ENCODE measurements around the gene HAGHL. TPM values are rescaled to one million over a fixed set of nuclear protein-coding genes. Genes with fewer than 3 reads are reported as not detected.
A peak's percentile ranks its signal among the peaks of the same experiment; 100 is the strongest.

Gene HAGHL
- total RNA-seq, 1 experiment from 2014 or later, result 74.8 TPM

DNA sequence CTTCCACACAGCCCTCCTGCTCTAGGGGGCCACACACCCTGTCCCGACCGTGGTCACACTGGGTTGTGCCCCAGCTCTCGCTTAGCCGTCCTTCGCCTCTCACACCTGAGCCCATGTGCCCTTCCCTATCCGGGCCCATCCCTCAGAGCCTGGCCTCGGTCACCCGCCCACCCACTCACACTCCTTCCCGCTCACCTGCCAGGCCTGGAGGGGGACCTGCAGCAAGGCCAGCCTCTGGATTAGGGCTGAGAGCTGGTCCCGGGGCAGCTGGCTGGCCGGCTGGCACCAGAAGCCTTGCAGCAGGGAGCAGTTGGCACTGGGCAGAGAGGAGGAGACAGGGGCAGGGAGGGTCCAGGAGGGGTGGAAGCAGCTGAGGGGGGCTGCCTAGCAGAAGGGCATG is 51.5 kb downstream of the HAGHL start:
- no peak for TF ChIP-seq EGR1 (IDR thresholded peaks at IDR 0.05; ENCODE audit: low read depth)
- TF ChIP-seq POLR2AphosphoS5 (IDR thresholded peaks at IDR 0.05; ENCODE audit: low read depth, low read length), result no peak
- TF ChIP-seq, protein P1, sequence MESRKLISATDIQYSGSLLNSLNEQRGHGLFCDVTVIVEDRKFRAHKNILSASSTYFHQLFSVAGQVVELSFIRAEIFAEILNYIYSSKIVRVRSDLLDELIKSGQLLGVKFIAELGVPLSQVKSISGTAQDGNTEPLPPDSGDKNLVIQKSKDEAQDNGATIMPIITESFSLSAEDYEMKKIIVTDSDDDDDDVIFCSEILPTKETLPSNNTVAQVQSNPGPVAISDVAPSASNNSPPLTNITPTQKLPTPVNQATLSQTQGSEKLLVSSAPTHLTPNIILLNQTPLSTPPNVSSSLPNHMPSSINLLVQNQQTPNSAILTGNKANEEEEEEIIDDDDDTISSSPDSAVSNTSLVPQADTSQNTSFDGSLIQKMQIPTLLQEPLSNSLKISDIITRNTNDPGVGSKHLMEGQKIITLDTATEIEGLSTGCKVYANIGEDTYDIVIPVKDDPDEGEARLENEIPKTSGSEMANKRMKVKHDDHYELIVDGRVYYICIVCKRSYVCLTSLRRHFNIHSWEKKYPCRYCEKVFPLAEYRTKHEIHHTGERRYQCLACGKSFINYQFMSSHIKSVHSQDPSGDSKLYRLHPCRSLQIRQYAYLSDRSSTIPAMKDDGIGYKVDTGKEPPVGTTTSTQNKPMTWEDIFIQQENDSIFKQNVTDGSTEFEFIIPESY (IDR thresholded peaks at IDR 0.05; ENCODE audit: extremely low read depth, insufficient replicate concordance, low read length), result no peak
- TF ChIP-seq SRF (IDR thresholded peaks at IDR 0.05; ENCODE audit: low read depth), result no peak
- no peaks in the 10 kb centered on the region for H3K27me3 ChIP-seq (ENCODE audit: insufficient read depth, low read length)
- H3K4me2 ChIP-seq (ENCODE audit: low read length), result peak overlapping the region; percentile 50
- DNase-seq (ENCODE audit: low read depth, low spot score) (no peak), ATAC-seq (no peak)
- H3K9me3 ChIP-seq (ENCODE audit: control insufficient read depth in 1 of 2, insufficient read depth in 1 of 2, low read depth in 1 of 2, low read length in 2 of 2), result no peaks in the 10 kb centered on the region
- intact Hi-C loops (cut with micrococcal nuclease), result no loop called here
- ChIA-PET POLR2A (no interaction called here), RAD21 (ENCODE audit: low non-redundant PET in 1 of 2, low total read pairs in 2 of 2, uncharacterized antibody in 2 of 2, unreplicated experiment in 2 of 2) (no interaction called here), CTCF (no interaction called here)
- H2AFZ ChIP-seq (ENCODE audit: low read depth, low read length, poor library complexity, severe bottlenecking), result no peak overlapping the region
- no peaks in the 10 kb centered on the region for H3K79me2 ChIP-seq (ENCODE audit: insufficient read depth, low read length)
- peaks cover 26 to 43% of the 10 kb centered on the region in 2 experiments for H3K4me1 ChIP-seq (ENCODE audit: control insufficient read depth in 1 of 2, insufficient read depth in 2 of 2, low read length in 2 of 2)
- no peak overlapping the region for H3K9ac ChIP-seq (ENCODE audit: low read length)
- no peaks in the 10 kb centered on the region for H4K20me1 ChIP-seq (ENCODE audit: insufficient read depth)
- no peaks in the 10 kb centered on the region for H3K36me3 ChIP-seq (ENCODE audit: control insufficient read depth in 1 of 2, insufficient read depth in 2 of 2, low read length in 2 of 2)
- BruUV-seq (replicated peaks), result no TSS peak
- no peaks in the 10 kb centered on the region for H3K9me2 ChIP-seq (ENCODE audit: insufficient read depth)
- H3K27ac ChIP-seq (ENCODE audit: low read depth, low read length), result 0 out of 2 replicates have a peak overlapping the region, but pooled peaks have one; percentile 58
- H3K4me3 ChIP-seq (replicated peaks in 1 of 2; ENCODE audit: low read depth in 1 of 2, low read length in 2 of 2), result no peak overlapping the region

DNA sequence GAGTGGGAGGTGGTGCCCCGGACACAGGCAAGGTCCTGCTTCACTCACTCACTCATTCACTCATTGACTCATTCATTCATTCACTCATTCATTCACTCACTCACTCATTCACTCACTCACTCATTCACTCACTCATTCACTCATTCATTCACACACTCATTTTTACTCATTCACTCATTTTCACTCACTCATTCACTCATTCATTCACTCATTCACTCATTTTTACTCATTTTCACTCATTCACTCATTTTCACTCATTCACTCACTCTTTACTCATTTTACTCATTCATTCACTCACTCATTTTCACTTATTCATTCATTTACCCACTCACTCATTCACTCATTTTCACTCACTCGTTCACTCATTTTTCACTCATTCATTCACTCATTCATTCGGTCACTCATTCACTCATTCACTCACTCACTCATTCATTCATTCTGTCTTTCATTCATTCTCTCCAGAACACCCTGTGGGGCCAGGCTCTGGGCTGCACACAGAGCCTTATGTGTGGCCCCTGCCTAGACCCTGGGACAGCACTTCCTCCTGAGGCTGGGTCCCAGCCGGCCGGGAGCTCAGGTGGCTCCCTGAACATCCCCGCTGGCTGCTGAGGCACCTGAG is 52.1 kb downstream of the HAGHL start:
- Histone ChIP-seq H3K9me2 (ENCODE audit: insufficient read depth) (no peaks in the 10 kb centered on the region), H3K9ac (ENCODE audit: low read length) (no peak overlapping the region), H3K79me2 (ENCODE audit: insufficient read depth, low read length) (no peaks in the 10 kb centered on the region), H2AFZ (ENCODE audit: low read depth, low read length, poor library complexity, severe bottlenecking) (no peak overlapping the region), H4K20me1 (ENCODE audit: insufficient read depth) (no peaks in the 10 kb centered on the region), H3K4me3 (replicated peaks in 1 of 2; ENCODE audit: low read depth in 1 of 2, low read length in 2 of 2) (no peak overlapping the region), H3K27ac (ENCODE audit: low read depth, low read length) (no peak overlapping the region), H3K4me1 (ENCODE audit: control insufficient read depth in 1 of 2, insufficient read depth in 2 of 2, low read length in 2 of 2) (peaks cover 21 to 42% of the 10 kb centered on the region in 2 experiments), H3K4me2 (ENCODE audit: low read length) (no peak overlapping the region), H3K27me3 (ENCODE audit: insufficient read depth, low read length) (no peaks in the 10 kb centered on the region), H3K36me3 (ENCODE audit: control insufficient read depth in 1 of 2, insufficient read depth in 2 of 2, low read length in 2 of 2) (no peaks in the 10 kb centered on the region), H3K9me3 (ENCODE audit: control insufficient read depth in 1 of 2, insufficient read depth in 1 of 2, low read depth in 1 of 2, low read length in 2 of 2) (no peaks in the 10 kb centered on the region)
- BruUV-seq (replicated peaks), result no TSS peak
- ATAC-seq, result no peak
- RAD21 ChIA-PET (ENCODE audit: low non-redundant PET in 1 of 2, low total read pairs in 2 of 2, uncharacterized antibody in 2 of 2, unreplicated experiment in 2 of 2), result no interaction called here
- no peak for TF ChIP-seq SIN3A (IDR thresholded peaks at IDR 0.05; ENCODE audit: low read depth)
- no peak for TF ChIP-seq JUND (IDR thresholded peaks at IDR 0.05)
- no peak for TF ChIP-seq ZFX (IDR thresholded peaks at IDR 0.05)
- no peak for TF ChIP-seq CEBPB (IDR thresholded peaks at IDR 0.05; ENCODE audit: low read depth)
- TF ChIP-seq ELF1 (IDR thresholded peaks at IDR 0.05; ENCODE audit: borderline replicate concordance, low read depth), result no peak
- TF ChIP-seq FOSL1 (IDR thresholded peaks at IDR 0.05; ENCODE audit: low read depth), result no peak
- no peak for TF ChIP-seq EZH2 (IDR thresholded peaks at IDR 0.05)
- no peak for TF ChIP-seq POLR2AphosphoS5 (IDR thresholded peaks at IDR 0.05; ENCODE audit: low read depth, low read length)
- no peak for TF ChIP-seq EZH2phosphoT487 (IDR thresholded peaks at IDR 0.05; ENCODE audit: borderline replicate concordance)
- TF ChIP-seq EGR1 (IDR thresholded peaks at IDR 0.05; ENCODE audit: low read depth), result no peak
- no peak for TF ChIP-seq CBX3 (IDR thresholded peaks at IDR 0.05; ENCODE audit: low read depth)
- no peak for TF ChIP-seq ZNF274 (IDR thresholded peaks at IDR 0.05; ENCODE audit: low read depth, low read length)
- intact Hi-C loops (cut with micrococcal nuclease), result no loop called here
- POLR2A ChIA-PET, result no interaction called here
- no peak for DNase-seq (ENCODE audit: low read depth, low spot score)
- CTCF ChIA-PET, result no interaction called here
